Endothelial cell (in vitro differentiated cells): ENCODE measurements around the gene C3orf22. TPM values are rescaled to one million over a fixed set of nuclear protein-coding genes. Genes with fewer than 3 reads are reported as not detected.

ENCODE experiments used
- DNase-seq: peaks from one replicate; pipeline ENCODE4 v3.0.0; 2021; ENCODE audit warnings: low spot score
- H3K27ac Mint-ChIP-seq: one replicate; pipeline ENCODE4 v1.8.0; 2021; ENCODE audit warnings: mixed read lengths, inconsistent platforms; ENCODE audit not compliant: unreplicated experiment
- H3K27me3 Mint-ChIP-seq: one replicate; pipeline ENCODE4 v1.8.0; 2021; ENCODE audit warnings: mild to moderate bottlenecking, moderate library complexity, mixed read lengths, inconsistent platforms; ENCODE audit not compliant: unreplicated experiment
- H3K36me3 Mint-ChIP-seq: one replicate; pipeline ENCODE4 v1.8.0; 2021; ENCODE audit warnings: mild to moderate bottlenecking, low read depth, mixed read lengths, inconsistent platforms; ENCODE audit not compliant: unreplicated experiment
- H3K4me1 Mint-ChIP-seq: one replicate; pipeline ENCODE4 v1.8.0; 2021; ENCODE audit warnings: mild to moderate bottlenecking, mixed read lengths, inconsistent platforms; ENCODE audit not compliant: unreplicated experiment
- H3K4me3 Mint-ChIP-seq: one replicate; pipeline ENCODE4 v1.8.0; 2021; ENCODE audit warnings: mild to moderate bottlenecking, mixed read lengths, inconsistent platforms; ENCODE audit not compliant: unreplicated experiment
- H3K9me3 Mint-ChIP-seq: one replicate; pipeline ENCODE4 v1.8.0; 2021; ENCODE audit warnings: mixed read lengths, inconsistent platforms; ENCODE audit not compliant: unreplicated experiment
- CTCF ChIP-seq: fragments of 200-600 bp; sonication (generic); IDR thresholded peaks from one replicate; pipeline ENCODE4 v1.5.0; 2021; ENCODE audit warnings: antibody characterized with exemption; ENCODE audit not compliant: unreplicated experiment
- total RNA-seq: library from RNA; stranded (reverse); fragmentation: NEBNext Ultra II Directional; extraction: Animal tissue kit (Norgen Biotek cat#: 25700); gene quantifications from one replicate; pipeline ENCODE4 v1.2.1, GENCODE V29; 2021; ENCODE audit not compliant: unreplicated experiment

The C3orf22 gene
- total RNA-seq, 1 donor from 2014 or later: not detected

DNA sequence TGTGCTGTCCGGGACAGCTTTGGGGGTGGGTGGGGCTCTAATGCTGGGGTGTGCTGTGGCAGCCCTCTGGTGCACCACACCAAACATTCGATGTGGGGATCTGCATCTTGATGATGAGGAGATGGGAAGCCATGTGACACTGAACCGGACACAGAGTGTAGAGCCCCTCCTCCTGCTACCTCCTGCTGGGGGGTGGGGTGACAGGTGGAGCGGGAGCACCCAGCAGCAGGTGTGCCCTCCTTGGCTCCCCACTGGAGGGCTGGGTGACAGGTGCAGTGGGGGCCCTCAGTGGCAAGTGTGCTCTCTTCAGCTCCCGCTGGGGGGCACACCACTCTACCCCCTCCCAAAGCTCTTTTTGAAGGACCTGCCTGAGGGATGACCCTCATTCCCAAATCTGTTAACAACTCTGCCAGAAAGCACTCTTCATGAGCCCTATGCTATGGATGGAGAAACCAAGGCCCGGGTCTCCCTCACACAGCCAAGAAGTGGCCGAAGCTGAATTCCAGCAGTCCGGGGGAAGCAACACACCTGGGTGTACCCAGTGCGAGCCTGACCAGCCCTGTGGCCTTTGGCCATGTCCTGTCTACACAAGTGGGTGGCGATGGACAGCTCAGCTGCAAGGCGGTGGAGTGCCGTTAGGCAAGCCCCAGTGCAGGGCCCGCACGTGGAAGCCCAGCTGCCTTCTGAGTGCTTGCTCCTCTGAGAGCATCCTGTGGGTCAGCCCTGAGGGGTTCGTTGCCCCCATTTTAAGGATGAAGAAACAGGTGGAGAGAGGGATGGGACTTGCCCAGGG, 40.5 kb downstream of the C3orf22 start:
- H3K36me3 Mint-ChIP-seq: no peaks in the 10 kb centered on the region
- peaks cover 3% of the 10 kb centered on the region for H3K27me3 Mint-ChIP-seq
- H3K9me3 Mint-ChIP-seq: no peaks in the 10 kb centered on the region
- H3K27ac Mint-ChIP-seq: no peak overlapping the region
- H3K4me1 Mint-ChIP-seq: no peaks in the 10 kb centered on the region
- DNase-seq: no peak
- TF ChIP-seq CTCF: no peak
- H3K4me3 Mint-ChIP-seq: no peak overlapping the region

GRCh38 chr3:126517291-126517951, 41.3 kb downstream of the C3orf22 start, which contains the start of gene UROC1:
UROC1 (minus strand) TSS chr3:126517773; CDS start chr3:126517719, 54 bp downstream.
- no peak for TF ChIP-seq CTCF
- Mint-ChIP-seq H3K9me3 (no peaks in the 10 kb centered on the region), H3K36me3 (no peaks in the 10 kb centered on the region), H3K4me3 (no peak within 1 kb of the TSS), H3K27me3 (no peaks in the 10 kb centered on the region), H3K4me1 (no peaks in the 10 kb centered on the region), H3K27ac (no peak within 1 kb of the TSS)
- DNase-seq: no peak

DNA sequence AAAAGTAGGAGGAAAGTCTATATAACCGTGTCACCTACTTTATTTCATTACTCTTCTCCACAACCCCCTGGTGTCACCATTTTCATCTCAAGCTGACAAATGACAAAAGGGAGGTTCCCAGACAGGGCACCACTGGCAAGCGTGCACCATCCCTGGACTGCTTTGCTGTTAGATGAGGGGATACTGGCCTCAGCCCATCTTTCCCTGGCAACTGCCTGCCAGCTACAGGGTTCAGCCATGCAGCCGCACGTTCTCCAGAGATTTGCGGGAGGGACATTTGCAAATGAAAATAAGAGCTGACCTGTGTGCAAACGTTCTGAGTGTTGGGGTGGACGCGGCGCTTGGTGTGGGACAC, 41.8 kb downstream of the C3orf22 start:
- TF ChIP-seq CTCF: no peak
- H3K4me1 Mint-ChIP-seq: no peaks in the 10 kb centered on the region
- no peak overlapping the region for H3K4me3 Mint-ChIP-seq
- no peak overlapping the region for H3K27ac Mint-ChIP-seq
- DNase-seq: no peak
- no peaks in the 10 kb centered on the region for H3K36me3 Mint-ChIP-seq
- H3K27me3 Mint-ChIP-seq: no peaks in the 10 kb centered on the region
- no peaks in the 10 kb centered on the region for H3K9me3 Mint-ChIP-seq

DNA sequence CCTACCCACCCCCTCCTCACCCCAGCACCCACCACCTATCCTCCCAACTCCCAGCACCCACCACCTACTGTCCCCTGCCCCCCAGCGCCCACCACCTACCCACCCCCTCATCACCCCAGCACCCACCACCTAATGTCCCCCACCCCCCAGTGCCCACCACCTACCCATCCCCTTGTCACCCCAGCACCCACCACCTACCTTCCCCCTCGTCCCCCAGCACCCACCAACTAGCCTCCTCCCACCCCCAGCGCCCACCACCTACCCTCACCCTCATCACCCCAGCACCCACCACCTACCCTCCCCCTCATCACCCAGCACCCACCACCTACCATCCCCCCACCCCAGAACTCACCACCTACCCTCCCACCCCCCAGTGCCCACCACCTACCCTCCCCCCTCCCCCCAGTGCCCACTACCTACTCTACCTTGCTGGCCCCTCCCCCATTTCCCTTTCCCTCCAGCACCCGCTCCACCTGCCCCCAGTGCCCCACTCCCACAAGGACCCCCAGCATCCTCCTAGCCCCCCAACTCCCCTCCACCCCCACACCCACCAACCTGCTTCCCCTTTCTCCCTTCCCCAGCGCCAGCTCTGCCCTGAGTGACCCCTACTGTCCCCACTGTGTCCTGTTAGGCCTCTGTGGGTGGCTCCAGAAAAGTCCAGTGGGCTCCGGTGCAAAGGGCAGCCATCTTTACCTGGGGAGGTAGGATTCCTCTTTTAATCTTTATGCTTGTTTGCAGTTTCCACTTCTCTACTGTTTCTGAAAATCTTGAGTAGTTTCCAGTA, 42.4 kb downstream of the C3orf22 start:
- H3K27me3 Mint-ChIP-seq: no peaks in the 10 kb centered on the region
- DNase-seq: no peak
- H3K27ac Mint-ChIP-seq: no peak overlapping the region
- H3K4me1 Mint-ChIP-seq: no peaks in the 10 kb centered on the region
- no peak overlapping the region for H3K4me3 Mint-ChIP-seq
- H3K36me3 Mint-ChIP-seq: no peaks in the 10 kb centered on the region
- TF ChIP-seq CTCF: no peak
- no peaks in the 10 kb centered on the region for H3K9me3 Mint-ChIP-seq
